Sigmoid colon (tissue), 7 donors: ENCODE results near the gene HPDL. TPM values are rescaled to one million over a fixed set of nuclear protein-coding genes. Genes with fewer than 3 reads are reported as not detected.
"Not testable (repeated sequence)": the region's sequence is repeated elsewhere in the genome, so short reads cannot be mapped to it uniquely, and the experiment has no call there.

ENCODE experiments used
- DNase-seq: peaks from one replicate; pipeline ENCODE4 v3.0.0-alpha.2; 2019
- H3K27ac ChIP-seq, 4 donors: fragments of 200-600 bp; sonication (generic); one replicate each; pipeline ENCODE4 v1.5.1; 2016 to 2019; ENCODE audit warnings: mild to moderate bottlenecking in 1 of 4
- H3K27me3 ChIP-seq, 3 donors: fragments of 200-600 bp; sonication (generic); one replicate each; pipeline ENCODE4 v1.5.1; 2019; ENCODE audit warnings: mild to moderate bottlenecking in 1 of 3
- H3K36me3 ChIP-seq, 4 donors: fragments of 200-600 bp; sonication (generic); one replicate each; pipeline ENCODE4 v1.5.1; 2016 to 2019
- H3K4me1 ChIP-seq, 4 donors: fragments of 200-600 bp; sonication (generic); one replicate each; pipeline ENCODE4 v1.5.1; 2017 to 2019
- H3K4me3 ChIP-seq, 4 donors: fragments of 200-600 bp; sonication (generic); one replicate each; pipeline ENCODE4 v1.5.1; 2017 to 2019; ENCODE audit warnings: mild to moderate bottlenecking in 2 of 4, moderate library complexity in 1 of 4
- H3K9me3 ChIP-seq, 4 donors: fragments of 200-600 bp in 3 of 4; sonication (generic) in 3 of 4; one replicate each; pipeline versions ENCODE4 v1.5.1 to v1.6.1; 2013 to 2019
- CTCF ChIP-seq, 4 experiments: fragments of 450-650 bp in 3 of 4; fragments of 200-600 bp in 1 of 4; IDR thresholded peaks; one replicate each; pipeline ENCODE4 v1.5.1; 2016 to 2019; ENCODE audit warnings: antibody characterized with exemption in 4 of 4, mild to moderate bottlenecking in 3 of 4, moderate library complexity in 2 of 4
- EP300 ChIP-seq, 4 donors: sonication (generic); formaldehyde crosslinking; IDR thresholded peaks; one replicate each; pipeline ENCODE4 v1.6.1; 2017; ENCODE audit warnings: antibody characterized with exemption in 4 of 4
- POLR2A ChIP-seq, 2 donors: fragments of 450-650 bp; IDR thresholded peaks; one replicate each; pipeline ENCODE4 v1.6.1; 2016; ENCODE audit warnings: antibody characterized with exemption in 2 of 2, mild to moderate bottlenecking in 2 of 2, moderate library complexity in 2 of 2
- POLR2AphosphoS5 ChIP-seq, 4 donors: sonication (generic); formaldehyde crosslinking; IDR thresholded peaks; one replicate each; pipeline ENCODE4 v1.6.1; 2017; ENCODE audit warnings: antibody characterized with exemption in 4 of 4
- WGBS, 2 donors: extraction: QIAGEN DNeasy Blood & Tissue Kit; methylation state at CpG; one replicate each; pipeline ENCODE4 v1.1.7; 2013; 5-methylcytosine and 5-hydroxymethylcytosine counted together
- intact Hi-C: fragments of 100-400 bp; cut with DNase I; formaldehyde crosslinking; loops from one replicate; pipeline ENCODE4 v1.15.1; 2023
- polyA plus RNA-seq, 3 donors: library from polyadenylated mRNA; stranded (reverse); fragments of 200-250 nt; gene quantifications; one replicate each; pipeline ENCODE4 v1.2.3, GENCODE V29; 2013
- total RNA-seq, 4 donors: library from RNA; depleted of rRNA; stranded (reverse); fragments of >200 nt; gene quantifications; one replicate each; pipeline ENCODE4 v1.1.0, GENCODE V29; 2016
- donor health status: healthy with polysubstance abuse.
- donor health status: Bipolar disorder and iron deficiency.
- donor health status: healthy.

Gene HPDL
- total and polyA plus RNA-seq, 7 donors, result 0.95 to 15.7 (median 8.1) TPM; not detected in 3

GRCh38 chr1:45359882-45360513 is 33.3 kb downstream of the HPDL start:
- Histone ChIP-seq H3K4me1 (peaks cover 0 to 24% (median 14%) of the 10 kb centered on the region in 4 donors), H3K36me3 (no peaks in the 10 kb centered on the region), H3K9me3 (no peaks in the 10 kb centered on the region), H3K27me3 (no peaks in the 10 kb centered on the region), H3K4me3 (no peak overlapping the region), H3K27ac (peak overlapping the region; percentile 67 to 76 (median 72))
- DNase-seq, result peak; percentile 81
- intact Hi-C loops, result loop anchor here (1.0 to 5.0 kb wide), 3 partner anchors 132 to 327 kb away; partner anchors contain the start of genes GPBP1L1 and TMEM69
- TF ChIP-seq POLR2AphosphoS5 (IDR thresholded peaks at IDR 0.05) (peak in 1 of 4 donors; percentile 33), POLR2A (IDR thresholded peaks at IDR 0.05) (no peak), CTCF (IDR thresholded peaks at IDR 0.05) (peak; percentile 30 to 71 (median 54))
- 35% methylated on average over 7 of the region's 7 CpGs for WGBS, 2 donors

GRCh38 chr1:45360981-45361380 is 34.3 kb downstream of the HPDL start:
- intact Hi-C loops, result loop anchor here (1.0 to 5.0 kb wide), 3 partner anchors 131 to 326 kb away; partner anchors contain the start of genes GPBP1L1 and TMEM69
- peak; percentile 76 for DNase-seq
- H3K27me3 ChIP-seq, H3K36me3 ChIP-seq, H3K9me3 ChIP-seq: not testable (repeated sequence)
- Histone ChIP-seq H3K27ac (peak overlapping the region; percentile 67 to 76 (median 72)), H3K4me3 (peak overlapping the region in 2 of 4 donors; percentile 4 to 14), H3K4me1 (peaks cover 0 to 24% (median 14%) of the 10 kb centered on the region in 4 donors)
- TF ChIP-seq POLR2AphosphoS5 (IDR thresholded peaks at IDR 0.05), result peak in 1 of 4 donors; percentile 42
- whole genome bisulfite sequencing, 2 donors, result 25 to 50% methylated on average over 7 of the region's 7 CpGs

- 91 to 95% methylated on average over 2 of the region's 2 CpGs for WGBS, 2 donors
- H3K36me3 ChIP-seq, result no peaks in the 10 kb centered on the region
- no peak for DNase-seq
- no peak overlapping the region for H3K4me3 ChIP-seq
- no peaks in the 10 kb centered on the region for H3K9me3 ChIP-seq
- intact Hi-C loops, result loop anchor here (5.0 kb wide), 1 partner anchor 323 kb away; the partner anchor contains the start of genes GPBP1L1 and TMEM69
- no peak overlapping the region for H3K27ac ChIP-seq
- no peaks in the 10 kb centered on the region for H3K27me3 ChIP-seq
- H3K4me1 ChIP-seq, result peaks cover 0 to 24% (median 14%) of the 10 kb centered on the region in 4 donors
- no peak for TF ChIP-seq POLR2A (IDR thresholded peaks at IDR 0.05)
- TF ChIP-seq CTCF (IDR thresholded peaks at IDR 0.05), result no peak
- TF ChIP-seq POLR2AphosphoS5 (IDR thresholded peaks at IDR 0.05), result no peak
- no peak for TF ChIP-seq EP300 (IDR thresholded peaks at IDR 0.05)
These were observed 37.6 kb downstream of the HPDL start for GRCh38 chr1:45364294-45364693.

- intact Hi-C loops, result no loop called here
- Histone ChIP-seq H3K36me3 (no peaks in the 10 kb centered on the region), H3K27me3 (no peaks in the 10 kb centered on the region), H3K4me1 (peaks cover 0 to 18% (median 13%) of the 10 kb centered on the region in 4 donors), H3K27ac (no peak overlapping the region), H3K9me3 (no peaks in the 10 kb centered on the region), H3K4me3 (no peak overlapping the region)
- no peak for TF ChIP-seq CTCF (IDR thresholded peaks at IDR 0.05)
- TF ChIP-seq EP300 (IDR thresholded peaks at IDR 0.05), result no peak
- no peak for TF ChIP-seq POLR2AphosphoS5 (IDR thresholded peaks at IDR 0.05)
- TF ChIP-seq POLR2A (IDR thresholded peaks at IDR 0.05), result no peak
- WGBS, 2 donors, result 85 to 92% methylated on average over 6 of the region's 6 CpGs
- no peak for DNase-seq
These were observed 38.4 kb downstream of the HPDL start for GRCh38 chr1:45365051-45365450.

- Histone ChIP-seq H3K4me1 (no peaks in the 10 kb centered on the region), H3K4me3 (no peak overlapping the region), H3K27ac (no peak overlapping the region), H3K36me3 (no peaks in the 10 kb centered on the region), H3K9me3 (no peaks in the 10 kb centered on the region), H3K27me3 (no peaks in the 10 kb centered on the region)
- TF ChIP-seq CTCF (IDR thresholded peaks at IDR 0.05), result no peak
- no peak for TF ChIP-seq POLR2A (IDR thresholded peaks at IDR 0.05)
- TF ChIP-seq EP300 (IDR thresholded peaks at IDR 0.05), result no peak
- no peak for TF ChIP-seq POLR2AphosphoS5 (IDR thresholded peaks at IDR 0.05)
- intact Hi-C loops, result no loop called here
- DNase-seq, result no peak
These were observed 43.9 kb downstream of the HPDL start for GRCh38 chr1:45370575-45370974.
